HG03378 (cell line): ENCODE measurements around the gene KIF1A.
"Not testable (repeated sequence)": the region's sequence is repeated elsewhere in the genome, so short reads cannot be mapped to it uniquely, and the experiment has no call there.

Source experiments
- ATAC-seq: cut with Tn5 transposase; IDR thresholded peaks from one replicate; pipeline ENCODE4 v1.9.1; 2021; ENCODE audit warnings: mild to moderate bottlenecking, moderate library complexity; ENCODE audit not compliant: unreplicated experiment

KIF1A gene

DNA sequence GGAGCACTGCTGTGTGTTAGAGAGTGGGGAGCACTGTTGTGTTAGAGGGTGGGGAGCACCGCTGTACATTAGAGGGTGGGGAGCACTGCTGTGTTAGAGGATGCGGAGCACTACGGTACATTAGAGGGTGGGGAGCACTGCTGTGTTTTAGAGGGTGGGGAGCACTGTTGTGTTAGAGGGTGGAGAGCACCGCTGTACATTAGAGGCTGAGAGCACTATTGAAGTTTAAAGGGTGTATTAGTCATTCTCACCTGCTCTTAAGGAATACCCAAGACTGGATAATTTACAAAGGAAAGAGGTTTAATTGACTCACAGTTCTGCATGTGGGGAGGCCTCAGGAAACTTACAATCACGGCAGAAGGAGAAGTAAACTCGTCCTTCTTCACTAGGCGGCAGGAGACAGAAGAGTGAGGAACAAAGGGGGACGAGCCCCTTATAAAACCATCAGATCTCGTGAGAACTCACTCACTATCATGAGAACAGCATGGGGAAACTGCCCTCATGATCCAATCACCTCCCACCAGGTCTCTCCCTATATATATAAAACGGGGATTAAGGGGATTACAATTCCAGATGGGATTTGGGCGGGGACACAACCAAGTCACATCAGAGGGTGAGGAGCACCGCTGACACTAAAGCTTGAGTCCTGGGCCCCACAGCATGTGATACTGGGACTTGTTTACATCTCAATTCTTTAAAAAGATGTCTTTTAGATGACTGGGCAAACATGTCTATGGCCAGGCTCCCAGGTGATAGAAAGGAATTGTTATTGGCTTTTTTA is 29.1 kb upstream of the KIF1A start:
- no peak for ATAC-seq

DNA sequence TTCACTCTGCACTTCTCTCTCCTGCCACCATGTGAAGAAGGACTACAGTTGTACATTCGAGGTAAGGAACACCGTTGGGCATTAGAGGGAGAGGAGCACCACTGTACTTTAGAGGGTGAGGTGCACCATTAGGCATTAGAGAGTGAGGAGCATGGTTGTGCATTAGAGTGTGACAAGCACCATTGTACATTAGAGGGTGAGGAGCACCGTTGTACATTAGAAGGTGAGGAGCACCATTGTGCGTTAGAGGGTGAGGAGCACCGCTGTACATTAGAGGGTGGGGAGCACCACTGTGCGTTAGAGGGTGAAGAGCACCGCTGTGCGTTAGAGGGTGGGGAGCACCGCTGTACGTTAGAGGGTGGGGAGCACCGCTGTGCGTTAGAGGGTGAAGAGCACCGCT is 27.8 kb upstream of the KIF1A start:
- no peak for ATAC-seq

DNA sequence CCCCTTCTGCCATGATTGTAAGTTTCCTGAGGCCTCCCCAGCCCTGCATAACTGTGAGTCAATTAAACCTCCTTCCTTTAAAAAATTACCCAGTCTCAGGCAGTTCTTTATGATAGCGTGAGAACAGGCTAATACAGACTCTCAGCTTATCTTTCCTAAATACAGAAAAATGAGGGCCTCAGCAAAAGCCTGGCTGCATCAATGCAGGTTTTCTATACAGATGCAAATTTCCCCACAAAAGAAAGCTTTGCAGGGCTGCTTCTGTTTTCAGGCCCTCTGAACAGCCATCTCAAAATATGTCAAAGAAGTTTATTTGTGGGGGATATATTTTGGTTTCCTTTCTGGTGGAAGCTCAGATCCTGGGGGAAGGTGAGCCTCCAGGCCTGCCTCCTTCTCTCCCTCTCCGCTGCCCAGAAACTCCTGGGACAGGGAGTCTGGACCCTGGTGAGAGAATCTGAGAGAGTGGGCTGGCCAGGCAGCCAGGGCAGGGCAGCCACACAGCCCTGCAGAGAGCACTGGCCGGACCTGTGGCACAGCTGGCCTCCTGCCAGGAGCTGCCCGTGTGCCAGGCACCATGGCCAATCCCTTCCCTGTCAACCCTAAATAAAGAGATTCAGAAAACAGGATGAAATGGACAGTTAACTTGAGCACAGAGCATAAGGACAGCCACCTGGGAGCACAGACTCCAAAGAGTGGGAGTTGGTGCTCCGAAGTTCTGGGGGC is 27.0 kb upstream of the KIF1A start:
- no peak for ATAC-seq

DNA sequence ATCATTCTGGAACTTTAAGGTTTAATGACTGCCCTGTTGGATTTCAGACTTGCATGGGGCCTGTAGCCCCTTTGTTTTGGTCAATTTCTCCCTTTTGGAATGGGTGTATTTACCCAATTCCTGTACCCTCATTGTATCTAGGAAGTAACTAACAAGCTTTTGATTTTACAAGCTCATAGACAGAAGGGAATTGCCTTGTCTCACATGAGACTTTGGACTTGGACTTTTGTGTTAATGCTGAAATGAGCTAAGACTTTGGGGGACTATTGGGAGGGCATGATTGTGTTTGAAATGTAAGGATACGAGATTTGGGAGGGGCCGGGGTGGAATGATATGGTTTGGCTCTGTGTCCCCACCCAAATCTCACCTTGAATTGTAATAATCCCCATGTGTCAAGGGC is 26.3 kb upstream of the KIF1A start:
- not testable (repeated sequence) for ATAC-seq

DNA sequence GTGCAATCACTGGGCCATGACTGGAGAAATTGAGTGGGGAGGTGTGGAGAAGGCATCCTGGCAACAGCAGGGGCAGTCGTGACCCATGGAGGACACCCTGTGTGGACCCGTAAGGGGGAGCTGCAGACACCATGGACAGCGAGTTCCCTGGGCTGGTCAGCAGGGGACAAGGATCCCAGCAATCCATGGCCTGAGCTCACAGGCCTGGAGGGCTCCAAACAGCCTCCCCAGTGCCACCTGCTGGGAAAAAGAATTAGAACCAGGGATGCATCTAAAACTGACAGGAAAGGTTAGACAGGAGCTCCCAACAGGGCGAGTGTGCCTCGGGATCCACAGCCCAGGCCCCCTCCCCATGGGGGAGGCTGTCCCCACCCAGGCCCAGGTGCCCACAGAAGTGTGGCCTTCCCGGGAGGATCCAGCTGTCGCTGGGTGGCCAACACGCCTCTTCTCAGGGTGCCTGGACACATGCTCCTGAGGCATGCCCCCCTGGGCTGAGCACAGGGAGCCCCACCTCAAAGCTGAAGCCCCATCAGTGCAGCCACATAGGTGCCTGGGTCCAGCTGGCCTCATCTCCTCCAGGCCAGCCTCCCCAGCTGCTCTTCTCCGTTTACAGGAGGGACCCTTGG is 20.5 kb upstream of the KIF1A start:
- ATAC-seq = no peak

DNA sequence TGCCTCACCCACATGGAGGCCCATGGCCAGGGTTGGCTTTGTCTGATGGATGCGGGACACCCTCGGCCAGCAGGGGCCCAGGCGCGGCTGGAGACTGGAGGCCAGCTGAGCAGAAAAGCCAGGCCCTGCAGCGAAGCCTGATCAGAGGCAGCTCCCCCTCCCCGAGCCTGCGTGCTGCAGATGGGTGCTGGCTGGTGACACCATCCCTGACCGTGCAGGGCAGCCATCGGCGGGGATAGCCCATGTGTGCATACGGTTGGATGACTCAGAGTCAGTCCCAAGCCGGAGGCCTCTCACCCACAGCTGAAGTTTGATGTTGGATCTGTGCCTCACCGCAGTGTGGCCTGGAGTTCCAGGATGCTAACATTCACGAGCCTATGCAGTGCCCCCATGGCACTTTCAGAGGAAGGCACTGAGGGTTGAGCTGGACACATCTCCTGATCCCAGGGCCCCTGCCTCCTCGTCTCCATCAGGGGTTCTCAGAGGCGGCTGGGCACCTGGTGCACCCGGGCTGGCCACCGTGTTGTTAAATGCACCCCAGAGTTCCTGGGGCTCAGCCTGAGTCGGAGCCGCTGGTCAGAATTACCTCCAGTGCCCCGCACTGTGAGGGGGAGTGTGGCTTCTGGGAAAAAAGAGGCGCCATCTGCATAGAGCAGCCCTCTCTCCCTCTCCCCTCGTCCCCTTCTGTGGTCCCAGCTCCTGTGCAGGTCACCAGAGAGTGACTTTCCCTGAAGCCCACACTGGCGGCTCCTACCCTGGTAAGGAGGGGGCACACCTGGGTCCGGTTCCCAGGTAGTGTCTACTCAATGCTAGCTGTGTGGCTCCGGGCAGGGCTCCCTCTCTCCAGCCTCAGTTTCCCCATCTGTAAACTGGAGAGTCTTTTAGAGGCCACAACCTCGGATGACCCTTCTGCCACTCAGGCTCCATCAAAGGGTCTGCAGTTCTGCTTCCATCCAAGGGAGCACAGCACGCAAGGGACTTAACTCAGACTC is 19.4 kb upstream of the KIF1A start:
- ATAC-seq = no peak

DNA sequence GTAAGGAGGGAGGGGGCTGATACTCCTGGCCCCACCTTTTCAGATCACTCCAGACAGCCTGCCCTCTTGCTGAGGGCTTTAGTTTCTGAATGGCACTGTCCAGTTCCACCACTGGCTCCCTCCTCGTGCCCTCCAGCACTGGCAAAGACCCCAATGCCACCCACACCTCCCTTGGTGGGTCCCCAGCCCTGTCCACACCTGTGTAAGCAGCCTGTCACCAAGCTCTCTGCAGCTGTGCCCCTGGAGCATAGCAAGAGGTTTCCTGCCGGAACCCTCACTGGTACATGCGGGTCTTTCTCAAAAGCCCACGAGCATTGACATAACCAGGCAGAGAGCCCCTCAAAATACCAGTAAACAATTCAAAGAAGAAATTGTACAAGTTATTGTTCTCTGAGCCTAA is 17.6 kb upstream of the KIF1A start:
- no peak for ATAC-seq

DNA sequence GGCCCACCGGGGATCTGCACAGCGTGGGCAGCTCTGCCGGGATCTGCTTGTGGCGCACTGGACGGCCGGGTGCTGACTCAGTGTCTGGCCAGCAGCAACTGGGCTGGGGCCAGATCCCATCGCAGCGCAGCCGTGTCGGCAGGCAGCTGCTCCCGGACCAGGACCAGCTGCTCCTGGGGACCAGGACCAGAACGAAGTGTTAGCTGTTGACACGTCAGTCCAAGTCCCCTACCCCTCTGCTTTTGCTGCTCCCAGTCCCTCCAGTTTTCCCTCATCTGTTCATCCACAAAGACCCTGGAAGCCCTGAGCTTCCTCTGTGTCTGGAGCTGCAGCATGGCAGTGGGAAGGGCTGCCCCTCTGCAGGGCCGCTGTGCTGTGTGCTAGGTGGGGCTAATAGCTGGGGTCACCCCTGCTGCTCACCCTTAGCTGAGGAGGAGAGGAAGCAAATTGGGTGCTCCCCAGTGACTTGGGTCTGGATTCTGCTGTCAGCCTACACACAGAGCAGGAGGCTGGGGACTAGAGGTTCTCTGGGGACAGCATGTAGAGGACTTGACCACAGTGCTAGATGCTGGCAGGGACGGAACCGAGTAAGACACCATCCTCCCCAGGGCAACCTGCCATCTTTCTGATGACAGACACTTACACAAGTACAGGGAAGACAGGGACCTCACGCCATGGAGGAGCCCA is 16.9 kb upstream of the KIF1A start:
- ATAC-seq = no peak

DNA sequence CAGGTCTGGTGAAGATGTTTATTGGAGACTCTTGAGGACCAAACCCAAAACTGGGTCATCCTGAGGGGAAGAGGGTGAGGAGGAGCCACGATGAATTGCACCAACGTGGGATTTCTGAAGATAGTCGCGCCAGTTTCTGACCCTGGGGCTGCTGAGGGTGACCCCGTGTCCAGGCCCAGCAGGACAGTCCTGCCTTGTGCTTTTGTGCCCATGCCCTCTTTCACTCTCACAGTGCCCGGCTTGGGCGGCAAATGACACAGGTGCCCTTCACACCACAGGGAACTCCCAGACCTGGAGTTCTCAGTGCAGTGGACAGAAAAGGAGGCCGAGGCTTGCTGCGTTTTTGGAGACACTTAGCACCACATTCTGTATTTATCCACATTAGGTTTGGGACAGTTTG is 15.5 kb upstream of the KIF1A start:
- no peak for ATAC-seq

DNA sequence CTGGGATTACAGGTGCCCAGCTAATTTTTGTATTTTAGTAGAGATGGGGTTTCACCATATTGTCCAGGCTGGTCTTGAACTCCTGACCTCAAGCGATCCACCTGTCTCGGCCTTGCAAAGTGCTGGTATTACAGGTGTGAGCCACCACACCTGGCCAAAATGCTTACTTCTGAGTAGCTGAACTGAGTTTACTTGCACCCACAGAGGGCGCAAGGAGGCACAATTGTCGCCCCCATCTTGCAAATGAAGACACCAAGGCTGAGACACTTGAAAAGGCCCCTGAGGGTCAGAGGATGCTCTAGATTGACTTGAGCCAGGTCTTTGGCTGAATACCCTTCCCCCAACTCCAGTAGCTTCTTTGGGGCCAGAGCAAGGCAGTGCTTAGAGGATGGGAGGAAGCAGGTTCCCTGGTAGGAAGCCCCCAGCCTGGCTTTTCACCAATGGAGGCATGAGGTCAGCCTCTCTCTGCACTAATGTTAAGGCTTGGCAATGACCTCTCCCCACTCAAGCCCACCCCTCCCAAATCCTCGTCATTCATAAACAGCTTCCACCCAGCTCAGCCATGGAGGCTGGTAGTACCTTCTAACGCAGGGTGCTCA is 14.5 kb upstream of the KIF1A start:
- no peak for ATAC-seq

DNA sequence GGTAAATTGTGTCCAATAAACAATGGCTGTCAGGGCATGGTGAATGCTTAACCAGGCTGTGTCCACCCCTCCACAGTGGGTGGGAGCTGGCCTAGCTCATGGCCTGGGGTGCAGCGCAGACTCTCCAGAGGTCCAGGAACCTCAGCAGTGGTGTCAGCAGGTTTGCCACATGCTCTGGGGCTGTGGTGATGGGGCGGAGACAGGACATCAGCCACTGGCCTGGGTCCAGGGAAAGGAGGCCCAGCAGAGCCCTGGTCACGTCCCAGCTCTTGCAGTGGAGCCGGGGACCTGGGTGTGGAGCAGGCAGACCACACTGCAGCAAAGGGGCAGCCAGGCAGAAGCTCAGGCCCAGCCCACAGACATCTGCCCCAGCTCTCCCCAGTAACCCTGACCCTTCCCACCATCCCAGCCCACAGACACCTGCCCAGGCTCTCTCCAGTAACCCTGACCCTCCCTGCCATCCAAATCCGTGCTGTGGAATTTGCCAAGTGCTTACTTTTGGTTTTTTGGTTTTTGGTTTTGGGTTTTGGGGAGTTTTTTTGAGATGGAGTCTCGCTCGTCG is 13.8 kb upstream of the KIF1A start:
- no peak for ATAC-seq

DNA sequence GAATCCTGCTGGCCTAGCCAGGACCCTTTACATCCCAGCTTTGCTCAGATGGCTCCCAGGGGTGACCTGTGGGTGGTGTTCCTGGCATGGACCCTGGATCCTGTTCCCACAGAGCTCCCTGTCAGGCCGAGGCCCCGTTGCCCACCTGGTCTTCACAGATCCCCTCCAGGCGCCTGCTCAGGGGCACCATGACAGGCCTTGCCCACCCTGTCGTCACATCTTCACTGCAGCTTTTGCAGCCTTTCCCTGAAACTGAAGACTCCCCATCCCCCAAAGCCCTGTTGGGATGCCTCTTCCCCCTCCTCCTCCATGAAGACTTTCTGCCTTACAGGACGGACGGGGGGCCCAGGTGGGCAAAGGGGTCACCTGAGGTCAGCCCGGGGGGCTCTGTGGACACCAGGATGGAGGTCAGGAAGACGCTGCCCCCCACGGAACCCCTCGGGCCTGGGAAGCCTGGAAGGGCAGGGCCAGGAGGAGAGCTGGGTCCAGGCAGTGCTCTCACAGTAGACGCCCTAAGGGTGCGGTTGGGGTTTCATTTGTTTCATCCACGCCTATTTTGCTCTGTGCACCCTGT is 13.0 kb upstream of the KIF1A start:
- no peak for ATAC-seq

DNA sequence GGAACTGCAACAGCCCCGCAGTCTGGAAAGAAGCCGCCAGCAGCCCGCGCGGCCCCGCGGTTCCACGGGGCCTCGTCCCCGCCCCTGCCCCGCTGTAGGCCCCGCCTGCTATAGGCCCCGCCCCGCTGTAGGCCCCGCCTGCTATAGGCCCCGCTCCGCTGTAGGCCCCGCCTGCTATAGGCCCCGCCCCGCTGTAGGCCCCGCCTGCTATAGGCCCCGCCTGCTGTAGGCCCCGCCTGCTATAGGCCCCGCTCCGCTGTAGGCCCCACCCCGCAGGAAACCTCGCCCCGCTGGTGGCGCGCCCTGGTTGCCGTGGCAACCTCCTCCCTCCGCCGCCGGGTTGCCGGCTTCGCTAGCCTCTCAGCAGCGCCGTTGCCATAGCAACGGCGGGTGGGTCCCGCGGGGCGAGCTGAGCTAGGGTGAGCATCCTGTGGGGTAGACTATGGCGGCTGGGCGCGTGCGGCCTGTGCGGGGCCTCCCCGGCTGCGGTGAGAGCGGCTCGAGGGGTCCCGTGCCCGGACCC is 12.2 kb upstream of the KIF1A start:
- no peak for ATAC-seq

DNA sequence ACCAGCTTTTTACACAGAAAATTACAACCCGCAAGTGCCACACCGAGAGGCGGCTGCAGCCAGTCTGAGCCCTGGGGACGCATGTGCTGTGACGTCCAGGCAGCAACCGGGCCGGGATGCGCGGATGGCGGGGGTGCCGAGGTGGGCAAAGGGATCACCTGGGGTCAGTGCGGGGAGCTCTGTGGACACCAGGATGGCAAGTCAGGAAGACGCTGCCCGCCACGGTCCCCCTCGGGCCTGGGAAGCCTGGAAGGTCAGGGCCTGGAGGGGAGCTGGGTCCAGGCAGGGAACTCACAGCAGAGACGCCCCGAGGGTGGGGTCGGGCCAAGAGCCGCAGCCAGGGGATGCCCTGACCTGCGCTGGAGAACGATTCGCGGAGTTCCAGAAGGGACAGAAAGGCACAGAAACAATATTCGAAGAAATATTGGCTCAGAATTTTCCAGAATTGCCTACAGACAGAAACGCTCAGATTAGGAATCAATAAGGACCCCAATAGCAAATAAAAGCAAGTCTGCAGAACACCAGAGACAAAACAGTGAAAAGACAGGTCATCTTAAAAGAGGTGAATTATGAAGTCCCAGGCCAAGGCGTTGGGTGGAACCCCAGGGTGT is 11.7 kb upstream of the KIF1A start:
- ATAC-seq = no peak

DNA sequence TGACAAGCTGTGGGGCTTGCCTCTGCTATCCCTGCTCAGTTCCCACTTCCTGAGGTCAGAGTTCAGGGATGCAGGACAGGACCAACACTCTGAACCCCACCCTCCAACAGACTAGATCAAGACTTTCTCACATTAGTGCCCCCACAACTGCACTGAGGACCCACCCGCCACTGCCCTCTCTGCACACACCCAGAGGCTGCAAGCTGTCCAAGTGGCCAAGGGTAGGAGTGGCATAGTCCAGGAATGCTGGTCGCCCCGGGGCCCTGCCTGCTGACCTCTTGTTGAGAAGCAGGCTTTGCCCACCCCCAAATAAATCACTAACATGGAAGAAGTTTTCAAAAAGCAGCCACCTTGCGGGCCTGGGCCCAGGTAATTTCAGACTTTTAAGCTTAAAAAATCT is 5.5 kb upstream of the KIF1A start:
- ATAC-seq = no peak

DNA sequence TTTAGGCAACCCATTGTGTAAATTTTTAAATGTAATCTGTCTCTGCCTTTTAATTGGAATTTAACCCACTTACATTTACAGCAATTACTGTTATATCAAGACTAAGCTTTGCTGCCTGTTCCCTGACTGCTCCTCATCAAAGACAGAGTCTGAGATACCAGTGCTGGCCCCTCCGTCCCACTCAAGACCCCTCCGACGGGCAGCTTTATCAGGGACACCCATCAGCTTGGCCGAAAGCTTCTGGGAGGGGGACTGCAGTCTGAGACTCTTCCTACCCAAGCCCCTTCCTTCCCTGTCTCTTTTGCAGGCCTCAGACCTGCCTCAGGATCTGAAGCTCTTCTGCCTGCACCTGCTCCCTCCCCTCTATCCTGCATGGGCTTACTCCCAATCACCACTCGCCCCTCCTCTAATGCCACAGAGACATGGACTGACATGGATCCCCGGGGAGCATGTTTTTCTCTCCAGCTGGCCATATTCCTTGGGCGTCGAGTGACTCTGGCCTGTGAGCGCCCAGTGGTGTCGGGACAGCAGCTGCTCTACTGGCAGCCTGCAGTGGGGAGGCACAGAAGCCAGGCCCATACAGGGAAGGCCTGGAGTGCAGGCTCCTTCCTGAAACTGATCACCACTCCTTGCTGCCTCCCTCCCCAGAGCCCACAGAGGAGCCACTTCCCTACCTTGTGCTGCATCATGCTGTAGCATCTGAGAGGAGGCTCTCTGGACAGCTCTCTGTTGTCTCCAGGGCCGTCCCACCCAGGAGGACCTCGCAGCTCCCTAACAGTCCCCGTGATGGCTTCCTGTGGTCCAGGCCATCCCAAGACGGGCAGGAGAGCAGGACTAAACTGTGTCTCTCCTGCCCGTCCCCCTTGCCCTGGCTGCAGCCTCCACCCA is 3.7 kb upstream of the KIF1A start:
- ATAC-seq = no peak

DNA sequence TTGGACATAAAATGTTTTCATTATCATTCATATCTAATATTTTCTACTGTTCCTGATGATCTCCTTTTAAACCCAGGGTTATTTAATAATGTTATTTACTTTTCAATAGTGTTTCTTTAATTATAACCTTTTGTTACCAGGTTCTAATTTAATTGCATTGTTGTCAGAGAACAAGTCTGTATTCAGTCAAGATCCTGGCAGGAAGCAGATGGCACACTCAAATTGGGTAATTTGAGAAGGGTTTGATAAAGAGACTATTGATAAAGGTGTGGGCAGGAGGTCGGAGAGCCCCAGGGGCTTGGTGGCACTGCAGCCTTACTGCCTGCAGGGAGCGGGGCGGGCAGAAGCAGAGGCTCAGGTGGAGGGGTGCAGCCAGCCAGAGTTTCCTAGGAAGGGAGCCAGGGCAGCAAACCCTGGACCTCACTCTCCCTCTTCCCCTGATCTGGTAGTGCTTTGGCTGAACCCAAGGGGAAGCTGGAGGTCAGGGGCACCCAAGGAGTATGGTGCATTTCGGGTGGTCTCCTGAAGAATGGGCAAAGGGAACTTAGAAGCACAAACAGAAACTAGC is 2.3 kb upstream of the KIF1A start:
- ATAC-seq = no peak
